GM12878 (cell line): ENCODE results near the gene DCTN2.

ENCODE experiments used
- CREB1 ChIP-seq: IDR thresholded peaks from 2 replicates; pipeline ENCODE4 v1.6.1; 2012; ENCODE audit warnings: low read depth, mild to moderate bottlenecking, inconsistent platforms
- HDAC6 ChIP-seq: fragments of 200-600 bp; sonication (generic); IDR thresholded peaks from one replicate; pipeline ENCODE4 v1.8.0; 2017; ENCODE audit warnings: antibody characterized with exemption; ENCODE audit not compliant: unreplicated experiment
- NBN ChIP-seq: fragments of 450-650 bp; IDR thresholded peaks from 2 replicates; pipeline ENCODE4 v1.6.1; 2016
- POLR2AphosphoS5 ChIP-seq: IDR thresholded peaks from 2 replicates; pipeline ENCODE4 v1.6.1; 2011; ENCODE audit warnings: mild to moderate bottlenecking, low read length, inconsistent platforms
- SUZ12 ChIP-seq: fragments of 200-600 bp; sonication (generic); IDR thresholded peaks from one replicate; pipeline ENCODE4 v1.6.1; 2018; ENCODE audit warnings: antibody characterized with exemption, mild to moderate bottlenecking; ENCODE audit not compliant: unreplicated experiment
- TF ChIP-seq, protein P1 (sequence below): fragments of 450-650 bp; conservative IDR thresholded peaks from 2 replicates; pipeline ENCODE4 v1.6.1; 2017; ENCODE audit warnings: mild to moderate bottlenecking, moderate library complexity
- TF ChIP-seq, protein P2 (sequence below), 3 experiments: IDR thresholded peaks in 2 of 3; conservative IDR thresholded peaks in 1 of 3; 2 replicates each; pipeline ENCODE4 v1.5.1; 2011; ENCODE audit warnings: low read depth in 3 of 3, low read length in 3 of 3, mild to moderate bottlenecking in 3 of 3, control low read depth in 2 of 3, moderate library complexity in 2 of 3, inconsistent platforms in 1 of 3, mixed read lengths in 1 of 3; ENCODE audit not compliant: control insufficient read depth in 2 of 3, insufficient read depth in 1 of 3; ENCODE audit errors: extremely low read depth in 1 of 3

DNA sequence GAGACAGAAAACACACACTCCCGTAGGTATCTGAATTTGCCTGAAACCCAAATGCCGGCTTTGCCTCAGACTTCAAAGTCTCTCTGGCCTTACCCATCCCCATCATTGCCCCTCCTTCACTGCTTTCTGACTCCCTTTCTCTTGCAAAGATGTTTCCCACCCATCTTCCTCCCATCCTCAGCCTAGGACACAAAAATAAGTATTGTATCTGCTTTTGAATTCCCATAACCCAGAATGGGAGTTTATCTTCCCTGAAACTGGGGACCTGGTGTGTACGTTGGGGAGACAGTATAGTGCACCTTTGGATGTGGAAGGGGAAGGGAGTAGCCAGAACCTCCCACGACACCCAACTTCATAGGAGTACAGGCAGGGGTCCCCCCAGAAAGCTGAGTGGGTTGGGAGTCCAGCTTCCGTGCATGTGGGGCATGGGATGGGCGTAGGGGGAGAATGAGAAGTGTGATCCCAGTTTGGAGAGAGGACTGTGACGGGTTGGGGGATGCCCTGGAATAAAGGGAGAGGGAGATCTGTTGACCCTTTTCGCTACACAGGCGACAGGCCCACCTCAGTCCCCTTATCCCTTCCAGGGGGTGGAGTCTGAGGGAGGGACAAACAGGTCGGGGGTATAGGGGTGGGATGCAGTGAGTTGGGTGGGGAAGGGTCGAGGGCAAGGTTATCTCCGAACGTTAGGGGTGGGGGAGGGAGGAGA, 2.4 kb upstream of the DCTN2 start:
- TF ChIP-seq, protein P1, sequence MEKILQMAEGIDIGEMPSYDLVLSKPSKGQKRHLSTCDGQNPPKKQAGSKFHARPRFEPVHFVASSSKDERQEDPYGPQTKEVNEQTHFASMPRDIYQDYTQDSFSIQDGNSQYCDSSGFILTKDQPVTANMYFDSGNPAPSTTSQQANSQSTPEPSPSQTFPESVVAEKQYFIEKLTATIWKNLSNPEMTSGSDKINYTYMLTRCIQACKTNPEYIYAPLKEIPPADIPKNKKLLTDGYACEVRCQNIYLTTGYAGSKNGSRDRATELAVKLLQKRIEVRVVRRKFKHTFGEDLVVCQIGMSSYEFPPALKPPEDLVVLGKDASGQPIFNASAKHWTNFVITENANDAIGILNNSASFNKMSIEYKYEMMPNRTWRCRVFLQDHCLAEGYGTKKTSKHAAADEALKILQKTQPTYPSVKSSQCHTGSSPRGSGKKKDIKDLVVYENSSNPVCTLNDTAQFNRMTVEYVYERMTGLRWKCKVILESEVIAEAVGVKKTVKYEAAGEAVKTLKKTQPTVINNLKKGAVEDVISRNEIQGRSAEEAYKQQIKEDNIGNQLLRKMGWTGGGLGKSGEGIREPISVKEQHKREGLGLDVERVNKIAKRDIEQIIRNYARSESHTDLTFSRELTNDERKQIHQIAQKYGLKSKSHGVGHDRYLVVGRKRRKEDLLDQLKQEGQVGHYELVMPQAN: no peak
- no peak for TF ChIP-seq HDAC6
- TF ChIP-seq CREB1: no peak
- TF ChIP-seq SUZ12: no peak
- TF ChIP-seq, protein P2, sequence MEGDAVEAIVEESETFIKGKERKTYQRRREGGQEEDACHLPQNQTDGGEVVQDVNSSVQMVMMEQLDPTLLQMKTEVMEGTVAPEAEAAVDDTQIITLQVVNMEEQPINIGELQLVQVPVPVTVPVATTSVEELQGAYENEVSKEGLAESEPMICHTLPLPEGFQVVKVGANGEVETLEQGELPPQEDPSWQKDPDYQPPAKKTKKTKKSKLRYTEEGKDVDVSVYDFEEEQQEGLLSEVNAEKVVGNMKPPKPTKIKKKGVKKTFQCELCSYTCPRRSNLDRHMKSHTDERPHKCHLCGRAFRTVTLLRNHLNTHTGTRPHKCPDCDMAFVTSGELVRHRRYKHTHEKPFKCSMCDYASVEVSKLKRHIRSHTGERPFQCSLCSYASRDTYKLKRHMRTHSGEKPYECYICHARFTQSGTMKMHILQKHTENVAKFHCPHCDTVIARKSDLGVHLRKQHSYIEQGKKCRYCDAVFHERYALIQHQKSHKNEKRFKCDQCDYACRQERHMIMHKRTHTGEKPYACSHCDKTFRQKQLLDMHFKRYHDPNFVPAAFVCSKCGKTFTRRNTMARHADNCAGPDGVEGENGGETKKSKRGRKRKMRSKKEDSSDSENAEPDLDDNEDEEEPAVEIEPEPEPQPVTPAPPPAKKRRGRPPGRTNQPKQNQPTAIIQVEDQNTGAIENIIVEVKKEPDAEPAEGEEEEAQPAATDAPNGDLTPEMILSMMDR (IDR thresholded peaks at IDR 0.05 in 2 of 3, conservative IDR thresholded peaks at IDR 0.05 in 1 of 3; ENCODE audit: control insufficient read depth in 2 of 3, extremely low read depth in 1 of 3, insufficient read depth in 1 of 3, low read depth in 3 of 3, low read length in 3 of 3): no peak
- no peak for TF ChIP-seq NBN
- no peak for TF ChIP-seq POLR2AphosphoS5
